ENCODE data around the gene CCDC187.

- TF ChIP-seq CTCF (conservative IDR thresholded peaks at IDR 0.05; ENCODE audit: low read depth, low read length) (no peak), EZH2 (IDR thresholded peaks at IDR 0.05; ENCODE audit: borderline replicate concordance, low read depth, low read length, poor library complexity, severe bottlenecking) (no peak)
Observed at GRCh38 chr9:136314944-136315343, 11.1 kb upstream of the CCDC187 start.
